HL-60 (cell line): Measurements from ENCODE around the gene DOP1A.

ENCODE experiments used
- GABPA ChIP-seq: IDR thresholded peaks from 2 replicates; pipeline ENCODE4 v1.6.1; 2012; ENCODE audit warnings: low read depth
- POLR2AphosphoS5 ChIP-seq: IDR thresholded peaks from 2 replicates; pipeline ENCODE4 v1.6.1; 2012; ENCODE audit warnings: low read depth
- TF ChIP-seq, protein P1 (sequence below): IDR thresholded peaks from one replicate; pipeline ENCODE4 v1.5.1; 2011; ENCODE audit warnings: low read length, control low read depth, inconsistent platforms; ENCODE audit not compliant: insufficient read depth
- TF ChIP-seq, protein P2 (sequence below): IDR thresholded peaks from 2 replicates; pipeline ENCODE4 v1.6.1; 2012; ENCODE audit warnings: low read depth; ENCODE audit not compliant: insufficient replicate concordance

- TF ChIP-seq, protein P1, sequence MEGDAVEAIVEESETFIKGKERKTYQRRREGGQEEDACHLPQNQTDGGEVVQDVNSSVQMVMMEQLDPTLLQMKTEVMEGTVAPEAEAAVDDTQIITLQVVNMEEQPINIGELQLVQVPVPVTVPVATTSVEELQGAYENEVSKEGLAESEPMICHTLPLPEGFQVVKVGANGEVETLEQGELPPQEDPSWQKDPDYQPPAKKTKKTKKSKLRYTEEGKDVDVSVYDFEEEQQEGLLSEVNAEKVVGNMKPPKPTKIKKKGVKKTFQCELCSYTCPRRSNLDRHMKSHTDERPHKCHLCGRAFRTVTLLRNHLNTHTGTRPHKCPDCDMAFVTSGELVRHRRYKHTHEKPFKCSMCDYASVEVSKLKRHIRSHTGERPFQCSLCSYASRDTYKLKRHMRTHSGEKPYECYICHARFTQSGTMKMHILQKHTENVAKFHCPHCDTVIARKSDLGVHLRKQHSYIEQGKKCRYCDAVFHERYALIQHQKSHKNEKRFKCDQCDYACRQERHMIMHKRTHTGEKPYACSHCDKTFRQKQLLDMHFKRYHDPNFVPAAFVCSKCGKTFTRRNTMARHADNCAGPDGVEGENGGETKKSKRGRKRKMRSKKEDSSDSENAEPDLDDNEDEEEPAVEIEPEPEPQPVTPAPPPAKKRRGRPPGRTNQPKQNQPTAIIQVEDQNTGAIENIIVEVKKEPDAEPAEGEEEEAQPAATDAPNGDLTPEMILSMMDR = no peak
- TF ChIP-seq POLR2AphosphoS5 (no peak), GABPA (no peak)
- TF ChIP-seq, protein P2, sequence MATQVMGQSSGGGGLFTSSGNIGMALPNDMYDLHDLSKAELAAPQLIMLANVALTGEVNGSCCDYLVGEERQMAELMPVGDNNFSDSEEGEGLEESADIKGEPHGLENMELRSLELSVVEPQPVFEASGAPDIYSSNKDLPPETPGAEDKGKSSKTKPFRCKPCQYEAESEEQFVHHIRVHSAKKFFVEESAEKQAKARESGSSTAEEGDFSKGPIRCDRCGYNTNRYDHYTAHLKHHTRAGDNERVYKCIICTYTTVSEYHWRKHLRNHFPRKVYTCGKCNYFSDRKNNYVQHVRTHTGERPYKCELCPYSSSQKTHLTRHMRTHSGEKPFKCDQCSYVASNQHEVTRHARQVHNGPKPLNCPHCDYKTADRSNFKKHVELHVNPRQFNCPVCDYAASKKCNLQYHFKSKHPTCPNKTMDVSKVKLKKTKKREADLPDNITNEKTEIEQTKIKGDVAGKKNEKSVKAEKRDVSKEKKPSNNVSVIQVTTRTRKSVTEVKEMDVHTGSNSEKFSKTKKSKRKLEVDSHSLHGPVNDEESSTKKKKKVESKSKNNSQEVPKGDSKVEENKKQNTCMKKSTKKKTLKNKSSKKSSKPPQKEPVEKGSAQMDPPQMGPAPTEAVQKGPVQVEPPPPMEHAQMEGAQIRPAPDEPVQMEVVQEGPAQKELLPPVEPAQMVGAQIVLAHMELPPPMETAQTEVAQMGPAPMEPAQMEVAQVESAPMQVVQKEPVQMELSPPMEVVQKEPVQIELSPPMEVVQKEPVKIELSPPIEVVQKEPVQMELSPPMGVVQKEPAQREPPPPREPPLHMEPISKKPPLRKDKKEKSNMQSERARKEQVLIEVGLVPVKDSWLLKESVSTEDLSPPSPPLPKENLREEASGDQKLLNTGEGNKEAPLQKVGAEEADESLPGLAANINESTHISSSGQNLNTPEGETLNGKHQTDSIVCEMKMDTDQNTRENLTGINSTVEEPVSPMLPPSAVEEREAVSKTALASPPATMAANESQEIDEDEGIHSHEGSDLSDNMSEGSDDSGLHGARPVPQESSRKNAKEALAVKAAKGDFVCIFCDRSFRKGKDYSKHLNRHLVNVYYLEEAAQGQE = no peak
Measured at GRCh38 chr6:83132121-83132520, 64.7 kb downstream of the DOP1A start.
